ENCODE measurements around the gene C2CD3. TPM values are rescaled to one million over a fixed set of nuclear protein-coding genes. Genes with fewer than 3 reads are reported as not detected.

C2CD3 gene
- total RNA-seq, 4 donors from 2014 or later = 11.4 to 30.1 (median 25.3) TPM

DNA sequence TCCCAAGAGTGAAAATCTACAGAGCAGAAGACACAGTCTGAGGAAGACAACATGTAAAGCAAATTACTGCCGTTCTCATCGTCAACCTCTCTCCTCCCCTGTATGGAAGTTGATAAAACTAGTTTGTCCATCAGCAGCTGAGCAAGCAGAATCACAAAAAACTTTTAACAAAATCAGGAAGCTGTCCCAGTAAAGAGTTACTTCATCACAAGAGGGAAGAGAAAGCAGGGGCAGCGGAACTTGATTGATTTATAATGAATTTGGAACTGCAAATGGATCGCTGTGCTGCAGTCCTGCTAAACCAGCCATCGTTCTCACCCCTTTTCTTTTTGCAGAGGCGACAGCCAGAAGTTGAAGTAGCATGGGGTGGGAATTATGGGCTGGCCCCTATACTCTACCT lies 148.3 kb downstream of the C2CD3 start:
- no peak for TF ChIP-seq EP300 (IDR thresholded peaks at IDR 0.05)
- TF ChIP-seq, protein P1, sequence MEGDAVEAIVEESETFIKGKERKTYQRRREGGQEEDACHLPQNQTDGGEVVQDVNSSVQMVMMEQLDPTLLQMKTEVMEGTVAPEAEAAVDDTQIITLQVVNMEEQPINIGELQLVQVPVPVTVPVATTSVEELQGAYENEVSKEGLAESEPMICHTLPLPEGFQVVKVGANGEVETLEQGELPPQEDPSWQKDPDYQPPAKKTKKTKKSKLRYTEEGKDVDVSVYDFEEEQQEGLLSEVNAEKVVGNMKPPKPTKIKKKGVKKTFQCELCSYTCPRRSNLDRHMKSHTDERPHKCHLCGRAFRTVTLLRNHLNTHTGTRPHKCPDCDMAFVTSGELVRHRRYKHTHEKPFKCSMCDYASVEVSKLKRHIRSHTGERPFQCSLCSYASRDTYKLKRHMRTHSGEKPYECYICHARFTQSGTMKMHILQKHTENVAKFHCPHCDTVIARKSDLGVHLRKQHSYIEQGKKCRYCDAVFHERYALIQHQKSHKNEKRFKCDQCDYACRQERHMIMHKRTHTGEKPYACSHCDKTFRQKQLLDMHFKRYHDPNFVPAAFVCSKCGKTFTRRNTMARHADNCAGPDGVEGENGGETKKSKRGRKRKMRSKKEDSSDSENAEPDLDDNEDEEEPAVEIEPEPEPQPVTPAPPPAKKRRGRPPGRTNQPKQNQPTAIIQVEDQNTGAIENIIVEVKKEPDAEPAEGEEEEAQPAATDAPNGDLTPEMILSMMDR (IDR thresholded peaks at IDR 0.05) = no peak
- no peak for TF ChIP-seq POLR2A (IDR thresholded peaks at IDR 0.05)
- TF ChIP-seq POLR2AphosphoS5 (IDR thresholded peaks at IDR 0.05) = no peak
- no peak for ATAC-seq
- WGBS, 2 donors (ENCODE audit: low coverage in 1 of 2) = 93 to 97% methylated on average over 5 to 6 of the region's 6 CpGs

DNA sequence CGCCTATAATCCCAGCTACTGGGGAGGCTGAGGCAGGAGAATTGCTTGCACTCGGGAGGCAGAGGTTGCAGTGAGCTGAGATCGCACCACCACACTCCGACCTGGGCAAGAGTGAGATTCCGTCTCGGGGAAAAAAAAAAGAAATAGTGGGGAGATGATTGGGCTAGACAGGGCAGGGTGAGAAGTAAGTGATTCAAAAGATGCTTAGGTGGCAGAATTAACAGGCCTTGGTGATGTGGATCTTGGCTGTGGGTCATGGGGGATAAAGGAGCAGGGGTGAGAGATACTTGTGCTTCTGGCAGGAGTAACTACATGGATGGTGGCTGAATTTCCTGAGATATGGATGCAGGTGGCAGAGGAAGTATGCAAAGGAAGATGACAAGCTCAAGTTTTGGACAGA lies 148.8 kb downstream of the C2CD3 start:
- peaks cover 0 to 21% of the 10 kb centered on the region in 2 donors for H3K36me3 ChIP-seq

More for the DNA sequence above, 148.3 kb downstream of the C2CD3 start:
- peaks cover 3 to 26% (median 21%) of the 10 kb centered on the region in 3 donors for H3K4me1 ChIP-seq
- no peak overlapping the region for H3K4me3 ChIP-seq
- no peaks in the 10 kb centered on the region for H3K27me3 ChIP-seq
- H3K36me3 ChIP-seq = peaks cover 0 to 17% of the 10 kb centered on the region in 2 donors
- no peaks in the 10 kb centered on the region for H3K9me3 ChIP-seq
- no peak overlapping the region for H3K27ac ChIP-seq

DNA sequence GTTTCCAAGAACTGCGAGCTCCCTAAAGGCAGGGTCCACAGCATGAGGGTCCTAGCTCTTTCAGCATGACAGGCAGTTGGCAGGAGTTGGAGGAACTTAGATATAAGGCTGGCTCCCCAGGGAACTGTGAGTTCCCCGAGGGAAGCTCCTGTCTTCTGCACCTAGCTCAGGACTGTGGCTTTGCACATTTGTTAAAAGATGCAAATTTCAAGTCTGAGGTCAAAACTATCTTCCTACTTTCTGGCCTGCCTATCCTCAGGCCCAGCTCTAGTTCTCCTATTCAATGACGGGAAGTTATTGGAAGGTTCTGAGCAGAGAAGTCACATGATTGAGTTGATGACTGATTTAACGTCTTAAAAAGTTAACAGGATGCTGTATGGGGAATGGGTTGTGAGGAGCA lies 150.3 kb downstream of the C2CD3 start:
- Histone ChIP-seq H3K9me3 (no peaks in the 10 kb centered on the region), H3K4me1 (peaks cover 3 to 27% (median 21%) of the 10 kb centered on the region in 3 donors), H3K27me3 (no peaks in the 10 kb centered on the region), H3K27ac (peak overlapping the region in 1 of 4 donors; percentile 77), H3K36me3 (peaks cover 0 to 31% of the 10 kb centered on the region in 2 donors), H3K4me3 (no peak overlapping the region)
- ATAC-seq = no peak
- WGBS, 2 donors (ENCODE audit: low coverage in 1 of 2) = 74% methylated on average over 2 of the region's 4 CpGs; no CpG with 5 or more reads in 1 of the 2 donors
- no peak for TF ChIP-seq POLR2AphosphoS5 (IDR thresholded peaks at IDR 0.05)
- no peak for TF ChIP-seq EP300 (IDR thresholded peaks at IDR 0.05)
- TF ChIP-seq, protein P1 (IDR thresholded peaks at IDR 0.05) = no peak

More for the DNA sequence above, 148.8 kb downstream of the C2CD3 start:
- no peaks in the 10 kb centered on the region for H3K9me3 ChIP-seq
- no peak overlapping the region for H3K4me3 ChIP-seq
- no peak for TF ChIP-seq POLR2A (IDR thresholded peaks at IDR 0.05)
- TF ChIP-seq, protein P1 (IDR thresholded peaks at IDR 0.05) = no peak
- TF ChIP-seq POLR2AphosphoS5 (IDR thresholded peaks at IDR 0.05) = no peak
- no peak for TF ChIP-seq EP300 (IDR thresholded peaks at IDR 0.05)
- ATAC-seq = no peak
- WGBS, 2 donors (ENCODE audit: low coverage in 1 of 2) = 97% methylated on average over 6 of the region's 6 CpGs; no CpG with 5 or more reads in 1 of the 2 donors
- no peak overlapping the region for H3K27ac ChIP-seq
- H3K27me3 ChIP-seq = no peaks in the 10 kb centered on the region
- H3K4me1 ChIP-seq = peaks cover 3 to 27% (median 21%) of the 10 kb centered on the region in 3 donors

DNA sequence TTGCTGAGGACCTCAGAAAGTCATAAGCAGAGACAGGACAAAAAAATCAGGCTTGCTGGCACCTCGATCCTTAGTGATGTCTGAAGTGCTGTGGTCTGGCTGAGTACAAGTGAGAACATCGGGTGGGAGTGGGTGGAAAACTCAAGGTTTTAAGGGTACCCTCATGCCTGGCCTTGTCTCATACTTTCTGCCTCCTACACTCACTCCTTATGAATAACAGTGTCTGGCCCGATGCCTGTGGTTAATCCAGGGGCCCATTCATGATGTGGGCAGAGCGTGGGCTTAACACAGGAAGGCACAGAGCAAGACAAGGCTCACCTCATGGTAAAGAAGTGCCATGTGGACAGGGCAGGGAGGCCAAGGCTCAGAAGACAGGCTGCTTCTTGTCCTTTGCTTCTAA lies 150.9 kb downstream of the C2CD3 start:
- WGBS, 2 donors (ENCODE audit: low coverage in 1 of 2) = 82 to 88% methylated on average over 3 to 4 of the region's 4 CpGs
- Histone ChIP-seq H3K27ac (peak overlapping the region in 3 of 4 donors; percentile 77 to 84 (median 79)), H3K27me3 (no peaks in the 10 kb centered on the region), H3K9me3 (no peaks in the 10 kb centered on the region), H3K36me3 (peaks cover 0 to 35% of the 10 kb centered on the region in 2 donors), H3K4me3 (no peak overlapping the region), H3K4me1 (peaks cover 3 to 27% (median 21%) of the 10 kb centered on the region in 3 donors)
- ATAC-seq = no peak
- TF ChIP-seq, protein P1 (IDR thresholded peaks at IDR 0.05) = no peak
- no peak for TF ChIP-seq EP300 (IDR thresholded peaks at IDR 0.05)
- TF ChIP-seq POLR2A (IDR thresholded peaks at IDR 0.05) = no peak
- no peak for TF ChIP-seq POLR2AphosphoS5 (IDR thresholded peaks at IDR 0.05)

DNA sequence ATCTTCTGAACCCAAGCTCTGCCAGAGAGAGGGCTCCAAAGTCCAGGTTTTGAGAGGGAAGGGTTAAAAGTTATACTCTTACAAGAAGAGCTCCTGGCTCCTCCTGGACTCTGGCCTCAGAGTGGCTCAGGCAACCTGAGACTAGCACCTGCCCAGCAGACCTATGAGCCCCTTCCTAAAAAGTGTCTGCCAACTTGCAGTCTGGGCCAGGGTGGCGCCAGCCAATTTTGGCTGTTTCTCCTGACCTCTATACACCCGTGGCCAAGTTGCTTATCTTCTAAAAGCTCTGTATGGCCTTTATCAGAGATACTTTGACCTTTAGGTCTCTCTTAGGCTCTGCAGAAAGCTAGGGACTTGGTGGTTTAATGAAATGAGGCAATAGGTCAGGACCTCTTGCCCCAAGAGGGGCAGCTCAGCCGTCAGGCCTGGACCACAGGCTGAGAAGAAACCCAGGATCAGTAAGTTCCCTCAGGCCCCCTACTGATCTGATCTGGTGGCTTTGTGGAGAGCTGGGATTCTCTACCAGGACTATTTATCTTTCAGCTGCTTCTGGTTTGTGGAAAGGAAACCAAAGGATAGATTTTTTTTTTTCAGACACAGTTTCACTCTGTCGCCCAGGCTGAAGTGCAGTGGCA lies 151.6 kb downstream of the C2CD3 start:
- H3K9me3 ChIP-seq = no peaks in the 10 kb centered on the region
- peak overlapping the region; percentile 51 to 84 (median 78) for H3K27ac ChIP-seq
- H3K27me3 ChIP-seq = no peaks in the 10 kb centered on the region
- H3K4me3 ChIP-seq = no peak overlapping the region
- H3K4me1 ChIP-seq = peaks cover 3 to 27% (median 21%) of the 10 kb centered on the region in 3 donors
- peaks cover 0 to 42% of the 10 kb centered on the region in 2 donors for H3K36me3 ChIP-seq
- WGBS, 2 donors (ENCODE audit: low coverage in 1 of 2) = 42 to 69% methylated on average over 2 to 3 of the region's 4 CpGs
- no peak for ATAC-seq
- TF ChIP-seq POLR2A (IDR thresholded peaks at IDR 0.05) (no peak), EP300 (IDR thresholded peaks at IDR 0.05) (no peak), POLR2AphosphoS5 (IDR thresholded peaks at IDR 0.05) (no peak)
- TF ChIP-seq, protein P1 (IDR thresholded peaks at IDR 0.05) = no peak

Measured in gastroesophageal sphincter (tissue), 4 donors.